Mesodermal cell (in vitro differentiated cells): ENCODE measurements around the gene KCNK4.
A peak's percentile ranks its signal among the peaks of the same experiment; 100 is the strongest.

ENCODE experiments used
- H3K27ac ChIP-seq: 2 replicates; pipeline ENCODE4 v1.7.0; 2013; ENCODE audit warnings: mild to moderate bottlenecking, low read depth, low read length, moderate library complexity; ENCODE audit not compliant: severe bottlenecking
- H3K36me3 ChIP-seq: 2 replicates; pipeline ENCODE4 v1.7.1; 2013; ENCODE audit warnings: mild to moderate bottlenecking, low read length, moderate library complexity; ENCODE audit not compliant: control insufficient read depth, insufficient read depth
- H3K4me1 ChIP-seq: one replicate; pipeline ENCODE4 v1.7.1; 2013; ENCODE audit warnings: mild to moderate bottlenecking, low read length; ENCODE audit not compliant: insufficient read depth, control insufficient read depth, poor library complexity, severe bottlenecking
- H3K4me3 ChIP-seq: 2 replicates; pipeline ENCODE4 v1.7.0; 2013; ENCODE audit warnings: low read length, control low read depth, mild to moderate bottlenecking; ENCODE audit not compliant: insufficient read depth, poor library complexity, severe bottlenecking; ENCODE audit errors: extremely low read depth
- H3K9me3 ChIP-seq: 2 replicates; pipeline ENCODE4 v1.7.1; 2013; ENCODE audit warnings: mild to moderate bottlenecking, low read length, moderate library complexity; ENCODE audit not compliant: control insufficient read depth
- WGBS, 2 experiments: methylation state at CpG; one replicate each; pipeline ENCODE4 v1.1.5; 2013; ENCODE audit warnings: missing lambda C conversion rate in 2 of 2; ENCODE audit not compliant: insufficient coverage in 2 of 2; 5-methylcytosine and 5-hydroxymethylcytosine counted together

KCNK4 gene

DNA sequence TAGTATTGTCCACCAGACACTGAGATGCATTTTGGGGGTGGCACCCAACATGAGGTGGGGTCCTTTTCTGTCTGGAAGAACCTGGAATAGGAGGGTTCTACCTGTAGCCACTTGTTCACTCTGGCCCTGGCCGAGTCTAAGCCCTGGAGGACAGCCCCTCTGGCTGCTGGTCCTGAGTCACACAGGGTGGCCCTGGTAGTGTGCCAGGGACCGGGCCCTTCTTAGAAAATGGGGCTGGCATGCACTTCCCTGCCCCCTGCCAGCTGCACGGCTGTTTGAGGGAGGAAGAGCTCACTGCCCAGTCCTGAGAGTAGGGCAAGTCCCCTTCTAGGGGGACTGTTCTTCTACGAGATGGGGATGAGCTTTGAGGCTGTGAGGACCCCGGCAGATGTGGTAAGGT is 37.6 kb upstream of the KCNK4 start:
- 94 to 100% methylated on average over 5 of the region's 5 CpGs for WGBS, 2 experiments
- Histone ChIP-seq H3K4me1 (peaks cover 30% of the 10 kb centered on the region), H3K9me3 (no peaks in the 10 kb centered on the region), H3K4me3 (no peak overlapping the region), H3K36me3 (peaks cover 47% of the 10 kb centered on the region), H3K27ac (no peak overlapping the region)

DNA sequence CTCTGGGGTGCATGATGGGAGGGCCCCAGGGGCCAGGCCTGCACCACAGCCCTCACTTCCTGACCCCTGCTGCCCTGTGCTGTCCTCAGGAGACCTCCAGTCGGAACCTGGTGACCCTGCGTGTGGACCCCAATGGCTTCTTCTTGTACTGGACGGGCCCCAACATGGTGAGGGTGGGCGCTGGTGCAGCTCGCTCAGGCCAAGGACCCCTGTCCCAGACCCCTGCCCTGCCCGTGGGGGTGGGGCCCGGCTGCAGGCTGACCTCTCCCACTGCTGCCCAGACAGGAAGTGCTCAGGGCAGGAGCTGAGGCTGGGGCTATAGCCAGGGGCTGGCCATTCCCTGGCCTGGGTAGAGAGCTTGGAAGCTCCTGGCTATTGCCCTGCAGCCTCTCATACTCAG is 36.8 kb upstream of the KCNK4 start:
- Histone ChIP-seq H3K36me3 (peaks cover 55% of the 10 kb centered on the region), H3K4me3 (no peak overlapping the region), H3K27ac (no peak overlapping the region), H3K9me3 (no peaks in the 10 kb centered on the region), H3K4me1 (peaks cover 21% of the 10 kb centered on the region)
- WGBS, 2 experiments = 95 to 97% methylated on average over 7 of the region's 7 CpGs

DNA sequence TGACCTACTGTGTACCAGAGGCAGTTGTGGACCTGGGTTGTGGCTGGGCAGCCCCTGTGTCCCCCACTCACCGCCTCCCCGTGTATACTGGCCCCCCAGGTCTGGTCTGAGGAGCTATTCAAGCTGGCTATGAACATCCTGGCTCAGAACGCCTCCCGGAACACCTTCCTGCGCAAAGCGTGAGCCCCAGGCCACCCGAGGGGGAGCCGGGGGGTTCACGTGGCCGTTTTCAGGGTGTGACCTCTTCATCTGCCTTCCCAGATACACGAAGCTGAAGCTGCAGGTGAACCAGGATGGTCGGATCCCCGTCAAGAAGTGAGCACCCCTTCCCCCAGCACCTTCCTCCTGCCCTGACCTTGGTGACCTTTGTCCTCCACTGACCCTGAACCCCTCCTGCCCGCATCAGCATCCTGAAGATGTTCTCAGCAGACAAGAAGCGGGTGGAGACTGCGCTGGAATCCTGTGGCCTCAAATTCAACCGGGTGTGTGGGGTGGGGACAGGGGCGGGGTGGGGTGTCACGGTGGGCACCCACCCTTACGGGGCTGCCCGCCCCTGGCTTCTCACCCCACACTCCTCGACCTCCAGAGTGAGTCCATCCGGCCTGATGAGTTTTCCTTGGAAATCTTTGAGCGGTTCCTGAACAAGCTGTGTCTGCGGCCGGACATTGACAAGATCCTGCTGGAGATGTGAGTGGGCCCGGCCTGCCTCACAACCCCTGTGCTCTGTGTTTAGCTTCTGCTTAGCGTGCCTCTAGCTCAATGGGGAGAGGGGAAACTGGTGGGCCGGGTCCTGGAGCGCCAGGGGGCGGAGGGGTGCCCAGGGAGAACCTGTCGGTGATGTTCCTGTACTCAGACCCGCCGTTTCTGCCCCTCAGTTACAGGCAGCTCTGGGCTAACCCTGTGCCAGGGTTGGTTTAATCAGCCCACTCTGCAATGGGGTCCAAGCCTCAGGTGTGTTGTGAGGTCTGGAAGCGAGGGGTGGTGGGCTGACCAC is 35.7 kb upstream of the KCNK4 start:
- WGBS, 2 experiments = 94 to 98% methylated on average over 20 to 34 of the region's 35 CpGs
- peaks cover 65% of the 10 kb centered on the region for H3K36me3 ChIP-seq
- H3K4me1 ChIP-seq = peaks cover 15% of the 10 kb centered on the region
- H3K4me3 ChIP-seq = no peak overlapping the region
- no peak overlapping the region for H3K27ac ChIP-seq
- H3K9me3 ChIP-seq = no peaks in the 10 kb centered on the region

DNA sequence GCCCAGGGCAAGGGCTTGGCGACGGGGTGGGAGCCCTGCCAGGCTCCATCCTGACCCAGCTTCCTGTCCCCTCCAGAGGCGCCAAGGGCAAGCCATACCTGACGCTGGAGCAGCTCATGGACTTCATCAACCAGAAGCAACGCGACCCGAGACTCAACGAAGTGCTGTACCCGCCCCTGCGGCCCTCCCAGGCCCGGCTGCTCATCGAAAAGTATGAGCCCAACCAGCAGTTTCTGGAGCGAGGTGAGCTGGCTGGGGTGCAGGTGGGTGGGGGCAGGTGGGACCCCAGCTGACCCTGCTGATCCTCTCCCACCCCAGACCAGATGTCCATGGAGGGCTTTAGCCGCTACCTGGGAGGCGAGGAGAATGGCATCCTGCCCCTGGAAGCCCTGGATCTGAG is 34.8 kb upstream of the KCNK4 start:
- H3K36me3 ChIP-seq = peaks cover 69% of the 10 kb centered on the region
- peaks cover 11% of the 10 kb centered on the region for H3K4me1 ChIP-seq
- WGBS, 2 experiments = 96 to 98% methylated on average over 12 to 14 of the region's 15 CpGs
- no peak overlapping the region for H3K27ac ChIP-seq
- no peaks in the 10 kb centered on the region for H3K9me3 ChIP-seq
- no peak overlapping the region for H3K4me3 ChIP-seq

DNA sequence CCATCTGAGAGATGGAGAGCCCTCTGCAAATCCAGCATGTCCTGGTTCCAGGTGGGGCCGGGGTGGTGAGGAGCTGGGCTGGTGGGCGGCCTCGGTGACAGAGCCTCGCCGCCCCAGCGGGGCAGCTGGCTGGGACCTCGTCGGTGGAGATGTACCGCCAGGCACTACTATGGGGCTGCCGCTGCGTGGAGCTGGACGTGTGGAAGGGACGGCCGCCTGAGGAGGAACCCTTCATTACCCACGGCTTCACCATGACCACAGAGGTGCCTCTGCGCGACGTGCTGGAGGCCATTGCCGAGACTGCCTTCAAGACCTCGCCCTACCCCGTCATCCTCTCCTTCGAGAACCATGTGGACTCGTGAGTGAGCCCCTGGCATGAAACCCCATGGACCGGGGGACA is 32.7 kb upstream of the KCNK4 start:
- Histone ChIP-seq H3K4me1 (peaks cover 14% of the 10 kb centered on the region), H3K4me3 (no peak overlapping the region), H3K27ac (no peak overlapping the region), H3K9me3 (no peaks in the 10 kb centered on the region), H3K36me3 (peaks cover 85% of the 10 kb centered on the region)
- 95% methylated on average over 23 to 24 of the region's 24 CpGs for WGBS, 2 experiments

DNA sequence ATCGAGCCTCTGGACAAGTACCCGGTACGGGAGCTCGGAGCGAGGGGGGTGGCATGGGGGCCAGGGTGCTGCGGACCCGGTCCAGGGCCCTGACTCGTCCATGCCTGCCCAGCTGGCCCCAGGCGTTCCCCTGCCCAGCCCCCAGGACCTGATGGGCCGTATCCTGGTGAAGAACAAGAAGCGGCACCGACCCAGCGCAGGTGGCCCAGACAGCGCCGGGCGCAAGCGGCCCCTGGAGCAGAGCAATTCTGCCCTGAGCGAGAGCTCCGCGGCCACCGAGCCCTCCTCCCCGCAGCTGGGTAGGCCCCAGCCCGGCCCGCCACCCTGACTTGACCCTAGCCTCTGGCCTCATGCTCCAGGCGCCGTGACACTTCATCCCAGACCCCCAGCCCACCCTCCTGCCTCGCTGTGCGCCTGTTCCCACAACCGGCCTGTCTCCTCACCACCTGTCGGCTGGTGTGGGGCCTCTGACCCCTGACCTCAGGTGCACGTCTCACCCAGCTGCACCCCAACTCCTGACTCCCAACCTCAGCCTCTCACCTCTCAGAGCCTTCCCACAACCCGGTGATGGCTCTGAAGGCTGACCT is 32.1 kb upstream of the KCNK4 start:
- peaks cover 21% of the 10 kb centered on the region for H3K4me1 ChIP-seq
- no peak overlapping the region for H3K4me3 ChIP-seq
- peaks cover 89% of the 10 kb centered on the region for H3K36me3 ChIP-seq
- WGBS, 2 experiments = 94 to 98% methylated on average over 30 to 32 of the region's 32 CpGs
- H3K27ac ChIP-seq = no peak overlapping the region
- H3K9me3 ChIP-seq = no peaks in the 10 kb centered on the region

DNA sequence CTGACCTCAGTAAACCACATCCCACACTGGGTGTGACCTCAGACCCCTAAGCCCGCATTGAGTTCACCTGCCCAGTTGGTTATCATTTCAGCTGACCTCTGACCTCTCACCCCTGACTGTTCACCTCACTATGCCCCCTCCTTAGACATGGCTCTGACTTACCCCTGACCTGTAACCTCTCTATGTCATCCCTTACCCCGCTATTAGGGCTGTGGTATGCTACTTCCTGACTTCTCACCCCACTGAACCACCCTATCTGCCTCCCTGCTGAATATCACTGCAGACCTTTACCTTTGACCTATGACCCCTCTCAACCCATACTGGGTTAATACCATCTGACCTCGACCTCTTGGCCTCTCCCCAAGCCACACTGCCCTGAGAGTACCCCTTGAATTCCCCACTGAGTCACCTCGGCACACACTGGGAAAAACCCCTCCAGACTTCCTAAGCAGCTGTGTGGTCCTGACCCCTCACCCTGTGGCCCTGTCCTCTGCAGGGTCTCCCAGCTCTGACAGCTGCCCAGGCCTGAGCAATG is 31.5 kb upstream of the KCNK4 start:
- 89 to 91% methylated on average over 3 to 4 of the region's 4 CpGs for WGBS, 2 experiments
- H3K36me3 ChIP-seq = peaks cover 90% of the 10 kb centered on the region

DNA sequence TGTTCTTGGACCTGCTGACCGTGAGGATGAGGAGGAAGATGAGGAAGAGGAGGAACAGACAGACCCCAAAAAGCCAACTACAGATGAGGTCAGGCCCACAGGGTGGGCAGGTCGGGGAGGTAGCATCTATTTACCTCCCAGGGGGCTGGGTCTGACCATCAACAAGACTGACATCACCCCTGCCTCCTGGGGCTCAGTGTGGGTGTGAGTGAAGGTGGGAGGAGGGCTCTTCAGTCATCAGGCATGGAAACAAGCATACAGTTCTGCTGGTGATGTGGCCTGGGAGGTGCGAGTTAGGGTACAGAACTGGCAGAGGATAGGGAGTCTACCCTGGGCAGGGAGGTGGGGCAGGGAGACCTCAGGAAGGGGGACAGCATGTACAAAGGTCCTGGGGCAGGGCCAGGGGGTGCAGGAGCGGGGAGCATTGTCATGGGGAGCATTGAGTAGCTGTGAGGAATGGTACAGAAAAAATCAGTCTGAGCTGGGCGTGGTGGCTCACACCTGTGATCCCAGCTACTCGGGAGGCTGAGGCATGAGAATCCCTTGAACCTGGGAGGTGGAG is 30.9 kb upstream of the KCNK4 start:
- 88 to 98% methylated on average over 4 to 5 of the region's 6 CpGs for WGBS, 2 experiments
- H3K36me3 ChIP-seq = peaks cover 89% of the 10 kb centered on the region

More for the DNA sequence above, 31.5 kb upstream of the KCNK4 start:
- Histone ChIP-seq H3K9me3 (no peaks in the 10 kb centered on the region), H3K4me1 (peaks cover 23% of the 10 kb centered on the region), H3K4me3 (no peak overlapping the region), H3K27ac (no peak overlapping the region)

DNA sequence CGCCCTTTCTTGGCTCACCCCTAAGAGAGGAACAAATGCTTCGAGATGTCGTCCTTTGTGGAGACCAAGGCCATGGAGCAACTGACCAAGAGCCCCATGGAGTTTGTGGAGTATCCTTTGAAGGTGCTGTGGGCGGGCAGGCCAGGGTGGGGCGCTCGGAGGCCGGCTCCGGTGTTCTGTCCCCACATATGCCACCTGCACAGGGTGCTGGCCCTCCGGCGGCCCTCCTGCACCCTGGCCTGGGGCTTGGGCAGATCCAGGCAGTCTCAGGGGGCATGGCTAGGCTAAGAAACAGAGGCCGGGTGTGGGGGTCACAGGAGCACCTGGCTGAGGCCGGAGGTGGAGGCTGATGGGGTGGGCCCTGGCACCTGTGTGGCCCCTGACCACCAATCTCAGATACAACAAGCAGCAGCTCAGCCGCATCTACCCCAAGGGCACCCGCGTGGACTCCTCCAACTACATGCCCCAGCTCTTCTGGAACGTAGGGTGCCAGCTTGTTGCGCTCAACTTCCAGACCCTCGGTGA is 29.5 kb upstream of the KCNK4 start:
- Histone ChIP-seq H3K9me3 (no peaks in the 10 kb centered on the region), H3K27ac (no peak overlapping the region), H3K4me3 (no peak overlapping the region), H3K36me3 (peaks cover 89% of the 10 kb centered on the region), H3K4me1 (peaks cover 23% of the 10 kb centered on the region)
- 95% methylated on average over 14 to 18 of the region's 18 CpGs for WGBS, 2 experiments

More for the DNA sequence above, 30.9 kb upstream of the KCNK4 start:
- H3K4me1 ChIP-seq = peaks cover 23% of the 10 kb centered on the region
- no peak overlapping the region for H3K4me3 ChIP-seq
- H3K9me3 ChIP-seq = no peaks in the 10 kb centered on the region
- no peak overlapping the region for H3K27ac ChIP-seq

DNA sequence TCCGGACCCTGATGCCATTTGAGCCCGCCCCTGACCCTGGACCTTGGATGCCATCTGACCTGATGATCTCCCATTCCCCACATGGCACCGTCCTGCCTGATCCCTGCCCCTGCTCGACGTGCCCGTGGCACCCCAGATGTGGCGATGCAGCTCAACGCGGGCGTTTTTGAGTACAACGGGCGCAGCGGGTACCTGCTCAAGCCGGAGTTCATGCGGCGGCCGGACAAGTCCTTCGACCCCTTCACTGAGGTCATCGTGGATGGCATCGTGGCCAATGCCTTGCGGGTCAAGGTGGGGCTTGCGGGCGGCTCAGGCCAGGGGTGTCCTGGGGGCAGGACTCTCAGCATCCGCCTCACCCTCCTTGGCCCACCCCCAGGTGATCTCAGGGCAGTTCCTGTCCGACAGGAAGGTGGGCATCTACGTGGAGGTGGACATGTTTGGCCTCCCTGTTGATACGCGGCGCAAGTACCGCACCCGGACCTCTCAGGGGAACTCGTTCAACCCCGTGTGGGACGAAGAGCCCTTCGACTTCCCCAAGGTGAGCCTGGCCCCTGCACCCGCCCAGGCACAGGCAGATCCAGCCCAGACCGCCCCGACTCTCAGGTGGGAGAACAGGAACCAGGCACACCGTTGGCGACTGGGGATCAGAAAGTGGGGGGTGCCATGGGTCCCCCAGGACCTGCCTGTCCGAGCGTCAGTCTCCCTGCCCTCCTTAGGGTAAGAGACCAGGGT is 28.7 kb upstream of the KCNK4 start:
- Histone ChIP-seq H3K27ac (peak overlapping the region; percentile 83), H3K36me3 (peaks cover 92% of the 10 kb centered on the region), H3K4me1 (peaks cover 28% of the 10 kb centered on the region), H3K4me3 (no peak overlapping the region), H3K9me3 (no peaks in the 10 kb centered on the region)
- WGBS, 2 experiments = 95 to 96% methylated on average over 34 to 41 of the region's 42 CpGs
